GM18861 (cell line): ENCODE measurements around the gene GDAP2.
"Not testable (repeated sequence)": the region's sequence is repeated elsewhere in the genome, so short reads cannot be mapped to it uniquely, and the experiment has no call there.

Experiments
- ATAC-seq: cut with Tn5 transposase; IDR thresholded peaks from one replicate; pipeline ENCODE4 v1.9.1; 2021; ENCODE audit not compliant: unreplicated experiment

Gene GDAP2

DNA sequence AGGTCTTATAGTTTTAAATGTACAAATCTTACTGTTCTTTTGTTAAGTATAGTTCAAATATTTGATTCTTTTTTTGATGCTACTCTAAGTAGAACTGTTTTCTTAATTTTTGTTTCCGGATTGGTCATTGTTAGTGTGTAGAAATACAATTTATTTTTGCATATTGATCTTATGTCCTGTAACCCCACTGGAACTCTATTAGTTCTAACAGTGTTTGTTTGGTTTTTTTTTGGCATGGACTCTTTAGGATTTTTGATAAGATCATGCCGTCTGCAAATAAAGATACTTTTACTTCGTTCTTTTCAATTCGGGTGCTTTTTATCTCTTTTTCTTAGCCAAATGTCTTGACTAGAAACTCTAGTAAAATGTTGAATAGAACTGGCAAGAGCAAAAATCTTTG is 26.5 kb downstream of the GDAP2 start:
- ATAC-seq, result no peak

DNA sequence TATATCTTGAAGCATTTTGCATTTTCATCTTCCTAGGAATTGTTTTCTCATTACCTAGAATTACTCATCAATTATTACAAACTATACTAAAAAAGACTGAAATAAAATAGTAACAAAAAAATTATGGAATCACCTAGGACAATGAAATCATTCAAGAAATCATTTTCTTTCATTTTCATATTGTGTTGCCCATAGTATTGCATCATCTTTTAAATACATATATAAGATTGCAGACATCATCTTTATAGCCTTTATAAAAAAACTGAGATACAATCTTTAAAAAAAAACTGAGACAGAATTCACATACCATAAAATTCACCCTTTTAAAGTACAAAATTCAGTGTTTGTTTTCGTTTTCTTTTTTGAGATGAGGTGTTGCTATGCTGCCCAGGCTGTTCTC is 29.6 kb downstream of the GDAP2 start:
- no peak for ATAC-seq

- ATAC-seq, result no peak
Measured at GRCh38 chr1:117897551-117897950, 31.9 kb downstream of the GDAP2 start.

DNA sequence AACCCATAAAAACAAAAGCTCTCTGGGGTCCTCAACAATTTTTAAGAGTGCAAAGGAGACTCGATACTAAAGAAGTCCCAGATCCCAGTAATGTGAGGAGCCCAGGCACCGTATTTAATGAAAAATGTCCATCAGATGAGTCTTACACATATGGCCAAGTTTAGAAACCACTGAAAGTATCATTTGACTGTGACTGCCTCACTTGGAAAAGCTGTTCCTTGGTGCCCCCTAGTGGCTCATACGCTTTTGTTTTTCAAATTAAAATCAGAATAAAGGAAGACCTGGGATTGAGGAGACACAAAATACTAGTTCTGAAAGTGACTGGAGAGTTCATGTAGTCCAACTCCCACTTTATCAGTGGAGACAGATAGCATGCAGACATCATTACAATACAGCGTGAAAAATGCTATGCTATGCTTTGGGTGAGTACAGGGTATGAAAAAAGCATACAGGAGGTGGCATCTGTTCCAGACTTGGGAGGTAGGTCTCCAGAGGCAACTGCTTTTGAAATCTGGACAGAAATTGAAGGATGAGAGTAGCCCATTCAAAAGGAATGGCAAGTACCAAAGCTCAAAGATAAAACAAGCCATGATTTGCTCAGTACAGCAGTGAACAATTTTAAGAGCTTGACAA is 33.8 kb downstream of the GDAP2 start:
- ATAC-seq, result peak; percentile 71

DNA sequence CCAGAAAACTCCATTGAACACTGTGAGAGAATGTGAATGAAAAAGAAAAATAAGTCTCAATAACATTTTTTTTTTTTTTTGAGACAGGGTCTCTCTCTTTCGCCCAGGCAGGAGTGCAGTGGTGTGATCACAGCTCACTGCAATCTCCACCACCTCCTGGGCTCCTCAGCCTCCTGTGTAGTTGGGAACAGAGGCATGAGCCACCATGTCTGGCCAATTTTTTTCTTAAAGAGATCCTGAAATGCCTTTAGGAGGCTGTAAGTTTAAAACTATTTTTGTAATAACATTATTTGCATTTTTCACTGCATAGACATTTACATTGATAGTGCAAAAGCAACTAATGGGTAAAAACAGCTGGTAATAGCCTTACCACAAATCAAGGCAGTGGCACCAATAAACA is 35.3 kb downstream of the GDAP2 start:
- ATAC-seq, result no peak

- peak; percentile 69 for ATAC-seq
Measured at GRCh38 chr1:117892512-117892911, 36.9 kb downstream of the GDAP2 start.

DNA sequence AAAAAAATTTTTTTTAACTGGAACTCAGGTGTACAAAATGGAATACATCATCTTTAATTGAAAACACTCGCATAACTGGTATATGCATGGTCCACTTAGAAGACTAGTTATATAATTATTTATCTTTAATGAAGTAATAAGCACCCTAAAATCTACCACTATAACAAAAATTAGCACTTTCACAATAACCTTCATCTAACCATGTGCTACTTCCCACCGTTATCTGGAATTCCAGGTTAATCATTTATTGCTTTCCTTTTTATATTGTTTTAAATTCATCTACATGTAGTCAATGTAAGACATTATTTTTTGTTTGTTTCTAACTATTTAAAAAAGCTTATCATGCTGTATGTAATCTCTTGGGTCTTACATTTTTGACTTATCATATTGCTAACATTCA is 39.0 kb downstream of the GDAP2 start:
- ATAC-seq, result no peak

GRCh38 chr1:117886101-117886795 is 43.2 kb downstream of the GDAP2 start:
- ATAC-seq, result no peak

DNA sequence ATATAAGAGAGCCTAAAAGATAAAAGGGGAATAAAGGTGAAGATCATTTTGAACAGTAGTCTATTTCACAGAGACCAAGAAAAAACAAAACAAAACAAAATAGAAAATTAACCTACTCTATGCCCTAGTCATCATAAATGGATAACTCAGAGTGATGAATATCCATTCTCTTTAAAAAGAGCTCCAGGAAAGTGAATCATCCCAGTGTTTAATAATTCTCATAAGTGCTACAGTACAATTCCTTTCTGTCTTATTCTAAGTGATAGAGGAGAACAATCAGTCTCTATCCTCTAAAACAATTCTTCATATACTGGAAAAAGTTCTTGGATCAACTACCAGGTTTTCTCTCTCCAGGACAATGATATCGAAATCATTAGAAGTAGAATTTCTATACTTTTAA is 45.8 kb downstream of the GDAP2 start:
- no peak for ATAC-seq

DNA sequence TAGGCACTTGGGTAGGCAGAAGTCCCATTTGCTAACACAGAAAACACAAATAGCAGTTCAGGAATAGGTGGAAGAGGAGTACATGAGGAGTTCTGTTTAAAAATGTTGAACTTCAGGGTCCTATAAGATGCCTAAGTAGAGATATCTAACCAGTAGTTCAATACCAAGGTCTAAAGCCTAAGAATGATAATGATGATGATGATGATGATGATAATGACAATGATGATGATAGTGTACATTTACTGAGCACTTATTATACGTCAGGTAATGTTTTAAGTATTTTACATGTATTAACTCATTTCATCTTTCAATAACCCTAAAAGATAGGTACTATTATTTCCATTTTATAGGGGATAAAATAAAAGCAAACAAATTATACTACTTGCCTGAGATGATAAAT is 50.1 kb downstream of the GDAP2 start:
- no peak for ATAC-seq

GRCh38 chr1:117877823-117878222 is 51.6 kb downstream of the GDAP2 start:
- ATAC-seq, result no peak

- ATAC-seq, result no peak
Measured at GRCh38 chr1:117871013-117871412, 58.4 kb downstream of the GDAP2 start.

DNA sequence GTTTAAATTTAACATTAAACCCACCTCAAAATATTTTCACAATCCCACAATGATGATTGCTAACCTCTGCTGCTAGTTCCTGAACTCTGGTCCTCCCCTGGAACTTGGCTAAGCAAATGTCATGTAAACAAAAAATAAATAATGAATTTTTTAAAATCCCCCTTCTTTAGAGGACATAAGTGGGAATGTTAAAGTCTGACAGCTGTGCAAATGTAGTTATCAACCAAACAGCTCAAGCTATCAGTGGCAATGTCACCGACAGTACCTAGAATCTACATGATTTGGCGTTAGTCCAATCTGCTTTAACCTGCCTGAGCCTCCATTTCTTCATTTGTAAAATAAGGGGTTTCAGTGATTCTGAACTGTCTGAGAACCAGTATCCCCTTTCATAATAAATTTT is 67.7 kb downstream of the GDAP2 start:
- no peak for ATAC-seq

GRCh38 chr1:117860896-117861610 is 68.4 kb downstream of the GDAP2 start:
- no peak for ATAC-seq

- no peak for ATAC-seq
Measured at GRCh38 chr1:117859901-117860300, 69.5 kb downstream of the GDAP2 start.

GRCh38 chr1:117857418-117857817 is 72.0 kb downstream of the GDAP2 start:
- no peak for ATAC-seq

DNA sequence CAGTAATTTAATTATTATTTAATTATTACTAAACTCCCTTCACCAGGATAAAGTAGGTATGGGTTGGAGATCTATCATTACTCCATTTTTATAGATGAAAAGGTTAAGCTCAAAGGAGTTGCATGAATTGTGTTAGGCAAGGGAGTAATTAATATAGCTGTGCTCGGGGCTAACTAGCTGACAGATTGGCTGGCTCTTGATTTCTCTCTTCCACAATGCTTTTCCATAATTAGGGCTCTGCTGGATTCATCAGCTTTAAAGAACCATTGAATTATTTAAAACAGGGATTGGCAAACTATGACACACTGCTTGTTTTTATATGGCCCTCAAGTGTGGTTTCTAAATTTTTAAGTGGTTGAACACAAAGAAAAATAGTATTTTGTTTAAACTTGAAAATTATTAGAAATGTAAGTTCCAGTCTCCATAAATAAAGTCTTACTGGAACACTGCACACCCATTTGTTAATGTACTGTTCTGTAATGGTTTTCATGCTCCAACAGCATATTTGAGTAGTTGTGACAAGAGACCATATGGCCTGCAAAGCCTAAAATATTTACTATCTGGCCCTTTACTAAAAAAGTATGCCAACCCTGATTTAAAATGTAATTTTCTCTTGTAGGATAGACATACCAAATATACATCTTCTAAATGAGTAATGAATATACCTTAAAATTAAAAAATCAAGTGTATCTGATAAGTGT is 76.4 kb downstream of the GDAP2 start:
- ATAC-seq, result no peak

- ATAC-seq, result no peak
Measured at GRCh38 chr1:117851687-117852086, 77.7 kb downstream of the GDAP2 start.

- no peak for ATAC-seq
Measured at GRCh38 chr1:117846674-117847425, 82.6 kb downstream of the GDAP2 start.

DNA sequence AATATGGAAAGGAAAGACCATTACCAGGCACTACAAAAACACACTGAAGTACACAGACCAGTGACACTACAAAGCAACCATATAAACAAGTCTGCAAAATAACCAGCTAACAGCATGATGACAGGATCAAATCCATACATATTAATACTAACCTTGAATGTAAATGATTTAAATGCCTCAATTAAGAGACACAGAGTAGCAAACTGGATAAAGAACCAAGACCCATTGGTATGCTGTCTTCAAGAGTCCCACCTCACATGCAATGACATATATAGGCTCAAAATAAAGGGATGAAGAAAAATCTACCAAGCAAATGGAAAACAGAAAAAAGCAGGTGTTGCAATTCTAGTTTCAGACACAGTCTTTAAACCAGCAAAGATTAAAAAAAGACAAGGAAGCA is 84.9 kb downstream of the GDAP2 start:
- ATAC-seq, result not testable (repeated sequence)

DNA sequence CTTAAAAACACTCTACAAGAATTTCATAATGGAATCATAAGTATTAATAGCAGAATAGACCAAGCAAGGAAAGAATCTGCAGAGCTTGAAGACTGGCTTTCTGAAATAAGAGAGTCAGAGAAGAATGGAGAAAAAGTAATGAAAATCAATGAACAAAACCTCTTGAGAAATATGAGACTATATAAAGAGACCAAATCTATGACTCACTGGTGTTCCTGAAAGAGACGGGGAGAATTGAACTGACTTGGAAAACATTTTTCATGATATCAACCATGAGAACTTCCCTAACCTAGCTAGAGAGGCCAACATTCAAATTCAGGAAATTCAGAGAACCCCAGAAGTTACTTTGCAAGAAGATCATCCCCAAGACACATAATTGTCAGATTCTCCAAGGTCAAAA is 85.6 kb downstream of the GDAP2 start:
- ATAC-seq, result no peak
